Spleen (tissue), 11 donors: ENCODE measurements around the gene RPUSD4. TPM values are rescaled to one million over a fixed set of nuclear protein-coding genes. Genes with fewer than 3 reads are reported as not detected.

Source experiments
- DNase-seq: peaks from one replicate; pipeline ENCODE4 v3.0.0-alpha.2; 2020
- H3K27ac ChIP-seq, 8 donors: fragments of 200-600 bp; sonication (generic) in 7 of 8; 1 replicate in 4 of 8; 2 replicates in 4 of 8; pipeline versions ENCODE4 v1.5.0 to v1.8.0; 2016 to 2021; ENCODE audit warnings: inconsistent platforms in 4 of 8, mild to moderate bottlenecking in 4 of 8, moderate library complexity in 1 of 8
- H3K27me3 ChIP-seq, 7 donors: fragments of 200-600 bp; sonication (generic) in 6 of 7; replicated peaks in 1 of 7; 1 replicate in 4 of 7; 2 replicates in 3 of 7; pipeline versions ENCODE4 v1.5.0 to v1.8.0; 2016 to 2021; ENCODE audit warnings: inconsistent platforms in 3 of 7, mild to moderate bottlenecking in 1 of 7
- H3K36me3 ChIP-seq, 6 donors: fragments of 200-600 bp; sonication (generic) in 5 of 6; 1 replicate in 4 of 6; 2 replicates in 2 of 6; pipeline versions ENCODE4 v1.5.0 to v1.8.0; 2016 to 2021; ENCODE audit warnings: inconsistent platforms in 2 of 6
- H3K4me1 ChIP-seq, 6 donors: fragments of 200-600 bp; sonication (generic) in 5 of 6; 1 replicate in 3 of 6; 2 replicates in 3 of 6; pipeline versions ENCODE4 v1.5.0 to v1.8.0; 2016 to 2021; ENCODE audit warnings: inconsistent platforms in 3 of 6
- H3K4me3 ChIP-seq, 8 donors: fragments of 200-600 bp; sonication (generic) in 7 of 8; 1 replicate in 4 of 8; 2 replicates in 4 of 8; pipeline versions ENCODE4 v1.5.0 to v1.8.0; 2016 to 2021; ENCODE audit warnings: inconsistent platforms in 4 of 8, mild to moderate bottlenecking in 4 of 8, moderate library complexity in 2 of 8
- H3K9me3 ChIP-seq, 8 donors: fragments of 200-600 bp; sonication (generic) in 7 of 8; 1 replicate in 4 of 8; 2 replicates in 4 of 8; pipeline versions ENCODE4 v1.5.0 to v1.8.0; 2016 to 2021; ENCODE audit warnings: inconsistent platforms in 4 of 8
- CTCF ChIP-seq, 11 experiments: fragments of 200-600 bp in 7 of 11; fragments of 450-650 bp in 4 of 11; sonication (generic) in 4 of 11; IDR thresholded peaks in 8 of 11; conservative IDR thresholded peaks in 3 of 11; 1 replicate in 7 of 11; 2 replicates in 4 of 11; pipeline versions ENCODE4 v1.4.0 to v1.8.0; 2016 to 2021; ENCODE audit warnings: antibody characterized with exemption in 11 of 11, inconsistent platforms in 4 of 11, mild to moderate bottlenecking in 1 of 11
- POLR2A ChIP-seq, 3 donors: fragments of 450-650 bp; IDR thresholded peaks; one replicate each; pipeline ENCODE4 v1.5.1; 2017; ENCODE audit warnings: antibody characterized with exemption in 3 of 3, mild to moderate bottlenecking in 1 of 3
- POLR2AphosphoS5 ChIP-seq, 3 donors: sonication (generic); formaldehyde crosslinking; IDR thresholded peaks; one replicate each; pipeline ENCODE4 v1.5.1; 2017; ENCODE audit warnings: antibody characterized with exemption in 3 of 3
- WGBS, 5 donors: extraction: QIAGEN DNeasy Blood & Tissue Kit in 3 of 5; methylation state at CpG; one replicate each; pipeline versions ENCODE4 v1.1.5 to v1.1.7; 2013 to 2018; 5-methylcytosine and 5-hydroxymethylcytosine counted together
- intact Hi-C: fragments of 100-400 bp; cut with DNase I; formaldehyde crosslinking; loops from one replicate; pipeline ENCODE4 v1.15.0; 2023; ENCODE audit warnings: low total_unique reads
- polyA plus RNA-seq, 3 donors: library from polyadenylated mRNA; stranded (reverse); fragments of 200-250 nt; gene quantifications; one replicate each; pipeline ENCODE4 v1.2.1, GENCODE V29; 2013
- total RNA-seq, 7 donors: library from RNA; depleted of rRNA in 3 of 7; stranded (reverse); fragments of >200 nt in 3 of 7; fragmentation: NEBNext Ultra II Directional in 4 of 7; extraction: Animal tissue kit (Norgen Biotek cat#: 25700) in 4 of 7; gene quantifications; one replicate each; pipeline versions ENCODE4 v1.1.0 to v1.2.1, GENCODE V29; 2016 to 2021
- donor health status: healthy with polysubstance abuse.
- donor health status: DM: no; HTN: no; CAD: no; lungs with moderate emphysema.
- donor health status: DM: no; HTN: no; CAD: no.
- donor health status: Bipolar disorder and iron deficiency.
- donor health status: healthy.
- donor health status: DM: no; HTN: no; CAD: no.
- donor health status: DM: yes; HTN: yes; CAD: no.

Gene RPUSD4
- total and polyA plus RNA-seq, 10 donors: 14.5 to 26.7 (median 21.7) TPM

GRCh38 chr11:126197277-126197939 is 14.0 kb downstream of the RPUSD4 start:
- Histone ChIP-seq H3K4me1 (no peaks in the 10 kb centered on the region), H3K36me3 (peaks cover 0 to 93% (median 71%) of the 10 kb centered on the region in 6 donors), H3K4me3 (no peak overlapping the region), H3K9me3 (peaks cover 0 to 17% (median 11%) of the 10 kb centered on the region in 8 donors), H3K27ac (no peak overlapping the region), H3K27me3 (no peaks in the 10 kb centered on the region)
- DNase-seq: peak; percentile 24
- intact Hi-C loops: no loop called here
- WGBS, 5 donors: 88 to 97% (median 94%) methylated on average over 7 of the region's 7 CpGs
- no peak for TF ChIP-seq POLR2A (IDR thresholded peaks at IDR 0.05)
- no peak for TF ChIP-seq POLR2AphosphoS5 (IDR thresholded peaks at IDR 0.05)
- no peak for TF ChIP-seq CTCF (IDR thresholded peaks at IDR 0.05 in 8 of 11, conservative IDR thresholded peaks at IDR 0.05 in 3 of 11)

- no peak for DNase-seq
- no peak overlapping the region for H3K4me3 ChIP-seq
- no peaks in the 10 kb centered on the region for H3K4me1 ChIP-seq
- no peaks in the 10 kb centered on the region for H3K27me3 ChIP-seq
- peaks cover 0 to 92% (median 57%) of the 10 kb centered on the region in 6 donors for H3K36me3 ChIP-seq
- intact Hi-C loops: no loop called here
- no peak for TF ChIP-seq CTCF (IDR thresholded peaks at IDR 0.05 in 8 of 11, conservative IDR thresholded peaks at IDR 0.05 in 3 of 11)
- TF ChIP-seq POLR2A (IDR thresholded peaks at IDR 0.05): no peak
- no peak for TF ChIP-seq POLR2AphosphoS5 (IDR thresholded peaks at IDR 0.05)
- no peak overlapping the region for H3K27ac ChIP-seq
- H3K9me3 ChIP-seq: peaks cover 0 to 17% (median 11%) of the 10 kb centered on the region in 8 donors
- WGBS, 5 donors: 80 to 98% (median 95%) methylated on average over 3 of the region's 3 CpGs
Observed at GRCh38 chr11:126195119-126195518, 16.3 kb downstream of the RPUSD4 start.

GRCh38 chr11:126194121-126194543 is 17.3 kb downstream of the RPUSD4 start:
- peaks cover 0 to 17% (median 11%) of the 10 kb centered on the region in 8 donors for H3K9me3 ChIP-seq
- DNase-seq: no peak
- no peak overlapping the region for H3K4me3 ChIP-seq
- 52 to 61% (median 55%) methylated on average over 9 of the region's 9 CpGs for WGBS, 5 donors
- peaks cover 0 to 91% (median 52%) of the 10 kb centered on the region in 6 donors for H3K36me3 ChIP-seq
- H3K27ac ChIP-seq: no peak overlapping the region
- intact Hi-C loops: no loop called here
- peaks cover 0 to 4% (median 0%) of the 10 kb centered on the region in 6 donors for H3K4me1 ChIP-seq
- no peak for TF ChIP-seq POLR2A (IDR thresholded peaks at IDR 0.05)
- TF ChIP-seq POLR2AphosphoS5 (IDR thresholded peaks at IDR 0.05): no peak
- peak; percentile 14 to 67 (median 57) for TF ChIP-seq CTCF (IDR thresholded peaks at IDR 0.05 in 8 of 11, conservative IDR thresholded peaks at IDR 0.05 in 3 of 11)
- no peaks in the 10 kb centered on the region for H3K27me3 ChIP-seq

- H3K4me1 ChIP-seq: peaks cover 0 to 12% (median 2%) of the 10 kb centered on the region in 6 donors
- H3K27ac ChIP-seq: no peak overlapping the region
- no peak for DNase-seq
- no peak for TF ChIP-seq POLR2AphosphoS5 (IDR thresholded peaks at IDR 0.05)
- TF ChIP-seq CTCF (IDR thresholded peaks at IDR 0.05 in 8 of 11, conservative IDR thresholded peaks at IDR 0.05 in 3 of 11): no peak
- TF ChIP-seq POLR2A (IDR thresholded peaks at IDR 0.05): no peak
- intact Hi-C loops: loop anchor here (2.0 kb wide), 1 partner anchor 270 kb away; no protein-coding TSS in a partner anchor
- H3K27me3 ChIP-seq: no peaks in the 10 kb centered on the region
- H3K4me3 ChIP-seq: no peak overlapping the region
- WGBS, 5 donors: 88 to 99% (median 96%) methylated on average over 8 to 16 of the region's 16 CpGs
- peaks cover 0 to 88% (median 42%) of the 10 kb centered on the region in 6 donors for H3K36me3 ChIP-seq
- H3K9me3 ChIP-seq: peaks cover 0 to 13% (median 11%) of the 10 kb centered on the region in 8 donors
Observed at GRCh38 chr11:126193038-126193478, 18.4 kb downstream of the RPUSD4 start.
